HG02588 (cell line): ENCODE measurements around the gene TOGARAM1.
"Not testable (repeated sequence)": the region's sequence is repeated elsewhere in the genome, so short reads cannot be mapped to it uniquely, and the experiment has no call there.

Experiments used
- ATAC-seq: cut with Tn5 transposase; IDR thresholded peaks from one replicate; pipeline ENCODE4 v1.9.1; 2021; ENCODE audit warnings: mild to moderate bottlenecking, moderate library complexity; ENCODE audit not compliant: unreplicated experiment

The TOGARAM1 gene

GRCh38 chr14:45038256-45038655 is 76.3 kb downstream of the TOGARAM1 start:
- ATAC-seq: no peak

GRCh38 chr14:45038865-45039264 is 76.9 kb downstream of the TOGARAM1 start:
- ATAC-seq: no peak

DNA sequence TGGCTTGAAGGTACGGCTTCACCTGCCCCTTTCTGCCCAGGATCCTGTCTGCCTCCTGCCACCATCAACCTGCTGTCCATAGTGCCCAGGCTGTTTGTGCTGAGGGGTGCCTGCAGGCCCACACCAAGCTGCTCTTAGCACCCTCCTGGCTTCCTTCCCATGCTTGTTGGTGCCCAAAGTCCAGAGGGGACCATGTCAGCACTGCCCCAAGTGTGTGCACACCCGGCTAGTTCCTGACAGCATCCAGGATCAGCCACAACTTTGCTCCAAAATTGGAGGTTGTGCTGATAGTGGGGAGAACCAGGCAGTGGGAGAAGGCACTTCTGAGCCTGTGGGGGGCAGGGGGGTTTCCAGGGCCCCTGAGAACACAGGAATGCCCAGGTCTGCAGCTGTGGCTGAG is 77.4 kb downstream of the TOGARAM1 start:
- ATAC-seq: no peak

DNA sequence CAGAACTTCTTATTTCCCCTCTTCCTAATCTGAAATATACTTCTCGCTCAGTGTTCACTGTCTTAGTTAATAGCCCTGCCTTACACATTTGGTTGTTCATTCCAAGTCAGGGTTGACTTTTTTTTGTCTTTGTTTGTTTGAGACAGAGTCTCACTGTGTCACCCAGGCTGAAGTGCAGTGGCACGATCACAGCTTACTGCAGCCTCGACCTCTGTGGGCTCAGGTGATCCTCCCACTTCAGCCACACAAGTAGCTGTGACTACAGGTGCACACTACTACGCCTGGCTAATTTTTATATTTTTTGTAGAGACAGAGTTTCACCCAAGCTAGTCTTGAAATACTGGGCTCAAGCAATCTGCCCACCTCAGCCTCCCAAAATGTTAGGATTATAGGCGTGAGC is 79.7 kb downstream of the TOGARAM1 start:
- no peak for ATAC-seq

DNA sequence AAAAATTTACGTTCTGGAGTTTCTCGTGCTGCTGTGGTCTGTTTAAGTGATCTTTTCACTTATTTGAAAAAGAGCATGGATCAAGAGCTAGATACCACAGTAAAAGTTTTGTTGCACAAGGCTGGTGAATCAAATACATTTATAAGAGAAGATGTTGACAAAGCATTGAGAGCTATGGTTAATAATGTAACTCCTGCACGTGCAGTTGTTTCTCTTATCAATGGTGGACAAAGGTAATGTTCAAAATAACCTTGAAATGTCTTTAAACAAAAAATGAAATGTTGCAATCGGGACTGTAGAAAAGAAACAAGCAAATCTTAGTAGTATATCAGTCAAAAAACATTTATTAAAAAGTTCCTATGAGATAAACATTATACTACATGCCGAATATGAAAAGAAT is 82.6 kb downstream of the TOGARAM1 start:
- no peak for ATAC-seq

- ATAC-seq: no peak
These were observed 86.4 kb downstream of the TOGARAM1 start for GRCh38 chr14:45048385-45048784.

DNA sequence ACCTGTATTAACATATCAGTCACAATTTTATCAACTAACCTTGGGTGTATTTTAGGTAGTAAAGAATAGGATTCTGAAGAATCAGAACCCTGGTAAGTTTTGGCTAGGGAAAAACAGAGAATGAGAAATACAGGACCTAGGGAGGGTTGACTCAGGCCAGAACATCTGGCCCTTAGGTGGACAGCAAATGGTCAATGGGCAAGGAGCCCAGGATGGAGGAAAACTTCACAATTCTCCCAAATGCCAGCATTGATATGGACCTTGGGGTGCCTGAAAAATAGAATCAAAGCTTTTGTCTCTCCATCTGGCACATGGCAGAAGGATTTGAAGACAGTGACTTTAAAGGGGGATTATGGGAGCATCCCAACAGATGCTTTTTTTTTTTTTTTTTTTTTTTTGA is 89.2 kb downstream of the TOGARAM1 start:
- no peak for ATAC-seq

- no peak for ATAC-seq
These were observed 89.9 kb downstream of the TOGARAM1 start for GRCh38 chr14:45051896-45052295.

DNA sequence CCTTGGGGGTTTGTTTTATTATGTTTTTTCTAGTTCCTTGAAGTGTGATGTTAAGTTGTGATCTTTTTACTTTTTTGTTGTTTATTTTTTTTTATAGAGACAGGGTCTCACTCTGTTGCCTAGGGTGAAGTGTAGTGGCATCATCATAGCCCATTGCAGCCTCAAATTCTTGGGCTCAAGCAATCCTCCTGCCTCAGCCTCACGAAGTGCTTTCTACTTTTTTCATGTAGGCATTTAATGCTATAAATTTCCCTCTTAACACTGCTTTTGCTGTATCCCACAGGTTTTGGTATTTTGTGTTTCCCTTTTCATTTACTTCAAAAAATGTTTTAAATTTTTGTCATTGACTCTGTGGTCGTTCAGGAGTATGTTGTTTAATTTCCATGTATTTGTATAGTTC is 95.4 kb downstream of the TOGARAM1 start:
- no peak for ATAC-seq

- no peak for ATAC-seq
These were observed 95.9 kb downstream of the TOGARAM1 start for GRCh38 chr14:45057881-45058364.

DNA sequence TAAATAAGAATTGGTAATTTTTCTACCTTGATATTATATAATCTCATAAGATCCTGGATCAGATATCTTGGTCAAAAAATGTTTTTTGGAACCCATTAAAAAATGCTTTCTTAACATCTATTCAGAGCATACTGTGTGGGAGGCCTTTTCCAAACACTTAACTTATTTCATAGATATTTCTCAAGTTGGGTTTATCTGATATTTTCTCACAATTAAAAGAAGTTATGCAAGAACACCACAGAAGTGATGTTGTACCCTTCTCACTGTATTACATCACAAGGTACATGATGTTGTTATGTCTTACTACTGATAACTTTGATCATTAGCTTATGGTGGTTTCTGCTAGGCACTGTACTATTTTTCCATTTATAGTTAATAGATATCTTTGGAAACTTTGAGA is 98.6 kb downstream of the TOGARAM1 start:
- ATAC-seq: no peak

DNA sequence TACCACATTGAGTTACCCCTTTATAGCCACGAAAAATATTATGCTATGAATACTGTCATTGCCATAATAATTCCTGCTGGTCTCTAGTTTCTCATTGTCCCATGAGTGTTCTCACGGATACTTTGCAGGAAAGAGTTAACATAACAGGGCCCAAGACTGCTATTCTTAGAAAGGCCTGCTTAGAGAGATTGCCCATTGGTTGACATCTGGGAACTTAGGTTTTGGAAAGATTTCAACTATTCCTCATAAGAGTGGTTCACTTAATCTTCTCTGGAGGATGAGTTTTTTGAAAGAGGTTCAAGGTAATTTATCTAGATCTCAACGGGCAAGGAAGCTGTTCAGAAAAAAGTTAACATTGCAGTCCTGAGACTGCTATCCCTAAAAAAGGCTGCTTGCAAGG is 103.5 kb downstream of the TOGARAM1 start:
- no peak for ATAC-seq

GRCh38 chr14:45065956-45066355 is 104.0 kb downstream of the TOGARAM1 start:
- no peak for ATAC-seq

DNA sequence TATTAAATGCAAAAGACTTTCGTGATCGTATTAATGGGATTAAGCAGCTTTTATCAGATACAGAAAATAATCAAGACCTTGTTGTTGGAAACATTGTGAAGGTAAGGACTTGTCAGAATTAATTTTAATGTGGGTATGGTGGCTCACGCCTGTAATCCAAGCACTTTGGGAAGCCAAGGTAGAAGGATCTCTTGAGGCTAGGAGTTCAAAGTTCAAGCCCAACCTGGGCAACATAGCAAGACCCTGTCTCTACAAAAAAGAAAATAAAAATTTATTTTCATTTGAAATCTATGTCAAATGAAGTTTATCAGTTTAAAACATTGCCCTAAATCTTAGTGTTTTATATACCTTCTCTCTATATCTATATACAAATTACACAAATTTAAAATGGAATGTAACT is 104.7 kb downstream of the TOGARAM1 start:
- no peak for ATAC-seq

- no peak for ATAC-seq
These were observed 106.4 kb downstream of the TOGARAM1 start for GRCh38 chr14:45068396-45068795.

GRCh38 chr14:45070215-45070614 is 108.2 kb downstream of the TOGARAM1 start:
- no peak for ATAC-seq

- no peak for ATAC-seq
These were observed 110.1 kb downstream of the TOGARAM1 start for GRCh38 chr14:45072126-45072525.

DNA sequence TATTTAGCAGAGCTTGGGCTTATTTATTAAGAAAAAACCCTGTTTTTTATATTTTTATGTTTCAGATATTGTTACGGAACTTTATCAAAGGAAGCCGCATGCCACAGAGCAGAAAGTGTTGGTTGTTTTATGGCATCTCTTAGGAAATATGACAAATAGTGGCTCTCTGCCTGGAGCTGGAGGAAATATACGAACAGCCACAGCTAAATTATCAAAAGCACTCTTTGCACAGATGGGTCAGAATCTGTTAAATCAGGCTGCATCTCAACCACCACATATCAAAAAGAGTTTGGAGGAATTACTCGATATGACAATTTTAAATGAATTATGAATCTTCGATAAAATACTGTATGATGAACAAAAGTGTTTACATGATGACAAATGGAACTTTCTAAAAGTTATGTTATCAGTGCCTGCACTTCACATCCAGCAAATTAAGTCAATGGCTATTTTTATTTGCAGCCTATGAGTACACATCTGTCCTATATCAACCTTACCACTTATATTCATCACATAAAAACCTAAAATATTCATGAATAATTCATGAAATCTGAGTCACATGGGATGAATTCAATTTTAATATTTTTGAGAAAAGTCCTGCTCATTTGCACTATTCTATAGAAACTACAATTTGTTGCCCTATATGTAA is 111.4 kb downstream of the TOGARAM1 start:
- no peak for ATAC-seq

DNA sequence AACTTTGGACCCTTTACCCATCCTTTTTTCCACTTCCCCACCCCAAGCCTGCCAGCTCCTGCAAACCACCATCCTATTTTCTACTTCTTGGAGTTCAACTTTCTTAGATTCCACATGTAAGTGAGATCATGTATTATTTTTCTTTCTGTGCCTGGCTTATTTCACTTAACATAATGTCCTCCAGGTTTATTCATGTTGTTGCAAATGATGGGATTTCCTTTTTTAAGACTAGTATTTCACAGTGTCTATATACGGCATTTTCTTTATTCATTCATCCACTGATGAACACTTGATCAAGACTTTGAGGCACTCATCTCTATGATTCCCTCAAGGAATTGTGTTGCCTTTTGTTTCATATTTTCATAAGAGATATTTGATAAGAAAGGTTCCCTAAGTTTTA is 116.3 kb downstream of the TOGARAM1 start:
- no peak for ATAC-seq

DNA sequence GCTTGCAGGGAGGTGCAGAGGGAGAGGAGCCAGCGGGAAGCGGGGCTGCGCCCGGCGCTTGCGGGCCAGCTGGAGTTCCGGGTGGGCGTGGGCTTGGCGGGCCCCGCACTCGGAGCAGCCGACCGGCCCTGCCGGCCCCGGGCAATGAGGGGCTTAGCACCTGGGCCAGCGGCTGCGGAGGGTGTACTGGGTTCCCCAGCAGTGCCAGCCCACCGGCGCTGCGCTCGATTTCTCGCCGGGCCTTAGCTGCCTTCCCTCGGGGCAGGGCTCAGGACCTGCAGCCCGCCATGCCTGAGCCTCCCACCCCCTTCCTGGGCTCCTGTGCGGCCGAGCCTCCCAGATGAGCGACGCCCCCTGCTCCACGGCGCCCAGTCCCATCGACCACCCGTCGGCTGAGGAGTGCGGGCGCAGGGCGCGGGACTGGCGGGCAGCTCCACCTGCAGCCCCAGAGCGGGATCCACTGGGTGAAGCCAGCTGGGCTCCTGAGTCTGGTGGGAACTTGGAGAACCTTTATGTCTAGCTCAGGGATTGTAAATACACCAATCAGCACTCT is 118.5 kb downstream of the TOGARAM1 start:
- ATAC-seq: not testable (repeated sequence)

DNA sequence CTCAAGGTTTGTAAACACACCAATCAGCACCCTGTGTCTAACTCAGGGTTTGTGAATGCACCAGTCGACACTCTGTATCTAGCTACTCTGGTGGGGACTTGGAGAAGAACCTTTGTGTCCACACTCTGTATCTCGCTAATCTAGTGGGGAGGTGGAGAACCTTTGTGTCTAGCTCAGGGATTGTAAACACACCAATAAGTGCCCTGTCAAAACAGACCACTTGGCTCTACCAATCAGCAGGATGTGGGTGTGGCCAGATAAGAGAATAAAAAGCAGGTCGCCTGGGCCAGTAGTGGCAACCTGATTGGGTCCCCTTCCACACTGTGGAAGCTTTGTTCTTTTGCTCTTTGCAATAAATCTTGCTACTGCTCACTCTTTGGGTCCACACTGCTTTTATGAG is 119.1 kb downstream of the TOGARAM1 start:
- not testable (repeated sequence) for ATAC-seq

- no peak for ATAC-seq
These were observed 120.4 kb downstream of the TOGARAM1 start for GRCh38 chr14:45082420-45082819.

- ATAC-seq: no peak
These were observed 121.6 kb downstream of the TOGARAM1 start for GRCh38 chr14:45083617-45083975.
